Measurements from ENCODE around the gene SPAG16. TPM values are rescaled to one million over a fixed set of nuclear protein-coding genes. Genes with fewer than 3 reads are reported as not detected.
A peak's percentile ranks its signal among the peaks of the same experiment; 100 is the strongest.

The SPAG16 gene
- total and polyA plus RNA-seq, 2 experiments from 2014 or later: 28.9 to 30.7 TPM

- no peak overlapping the region for H3K27ac ChIP-seq
- 33 to 51% methylated on average over 1 of the region's 1 CpG for WGBS, 2 experiments (ENCODE audit: low coverage in 1 of 2, low lambda C conversion rate in 2 of 2, missing lambda C conversion rate in 2 of 2)
- no peaks in the 10 kb centered on the region for H3F3A ChIP-seq (ENCODE audit: insufficient read depth)
- H2AFZ ChIP-seq: no peak overlapping the region
- no peaks in the 10 kb centered on the region for H3K79me2 ChIP-seq (ENCODE audit: insufficient read depth)
- TF ChIP-seq EZH2phosphoT487 (IDR thresholded peaks at IDR 0.05; ENCODE audit: insufficient read depth, low read depth) (no peak), EZH2 (IDR thresholded peaks at IDR 0.05; ENCODE audit: insufficient read depth, poor library complexity, severe bottlenecking) (no peak)
- H3K9me3 ChIP-seq (ENCODE audit: low read depth): no peaks in the 10 kb centered on the region
- DNase-seq: no peak
- no peaks in the 10 kb centered on the region for H3K36me3 ChIP-seq (ENCODE audit: low read depth)
- H3K27me3 ChIP-seq (replicated peaks; ENCODE audit: insufficient read depth): no peaks in the 10 kb centered on the region; the same call in 1 of the 2 replicates
- H3K4me1 ChIP-seq (ENCODE audit: insufficient read depth): no peaks in the 10 kb centered on the region
- no peak overlapping the region for H3K4me3 ChIP-seq
- H3K9me2 ChIP-seq (ENCODE audit: insufficient read depth): no peaks in the 10 kb centered on the region
- H4K20me1 ChIP-seq (ENCODE audit: insufficient read depth): no peaks in the 10 kb centered on the region
- H3K4me2 ChIP-seq (ENCODE audit: unreplicated experiment): no peak overlapping the region
- H3K9ac ChIP-seq: no peak overlapping the region
- in situ Hi-C loops (cut with MboI): no loop called here
These were observed 1081.3 kb downstream of the SPAG16 start for GRCh38 chr2:214365549-214365948.

GRCh38 chr2:214367171-214367570 lies 1082.9 kb downstream of the SPAG16 start:
- H3K36me3 ChIP-seq (ENCODE audit: low read depth): no peaks in the 10 kb centered on the region
- H3K4me1 ChIP-seq (ENCODE audit: insufficient read depth): no peaks in the 10 kb centered on the region
- TF ChIP-seq EZH2phosphoT487 (IDR thresholded peaks at IDR 0.05; ENCODE audit: insufficient read depth, low read depth) (no peak), EZH2 (IDR thresholded peaks at IDR 0.05; ENCODE audit: insufficient read depth, poor library complexity, severe bottlenecking) (no peak)
- no peaks in the 10 kb centered on the region for H4K20me1 ChIP-seq (ENCODE audit: insufficient read depth)
- 30 to 31% methylated on average over 3 of the region's 3 CpGs for WGBS, 2 experiments (ENCODE audit: low coverage in 1 of 2, low lambda C conversion rate in 2 of 2, missing lambda C conversion rate in 2 of 2)
- no peaks in the 10 kb centered on the region; the same call in 1 of the 2 replicates for H3K27me3 ChIP-seq (replicated peaks; ENCODE audit: insufficient read depth)
- DNase-seq: no peak
- no peaks in the 10 kb centered on the region for H3K9me3 ChIP-seq (ENCODE audit: low read depth)
- H3F3A ChIP-seq (ENCODE audit: insufficient read depth): no peaks in the 10 kb centered on the region
- H3K9ac ChIP-seq: no peak overlapping the region
- no peak overlapping the region for H2AFZ ChIP-seq
- in situ Hi-C loops (cut with MboI): no loop called here
- no peak overlapping the region for H3K4me2 ChIP-seq (ENCODE audit: unreplicated experiment)
- H3K9me2 ChIP-seq (ENCODE audit: insufficient read depth): no peaks in the 10 kb centered on the region
- H3K27ac ChIP-seq: no peak overlapping the region
- no peak overlapping the region for H3K4me3 ChIP-seq
- H3K79me2 ChIP-seq (ENCODE audit: insufficient read depth): no peaks in the 10 kb centered on the region

DNA sequence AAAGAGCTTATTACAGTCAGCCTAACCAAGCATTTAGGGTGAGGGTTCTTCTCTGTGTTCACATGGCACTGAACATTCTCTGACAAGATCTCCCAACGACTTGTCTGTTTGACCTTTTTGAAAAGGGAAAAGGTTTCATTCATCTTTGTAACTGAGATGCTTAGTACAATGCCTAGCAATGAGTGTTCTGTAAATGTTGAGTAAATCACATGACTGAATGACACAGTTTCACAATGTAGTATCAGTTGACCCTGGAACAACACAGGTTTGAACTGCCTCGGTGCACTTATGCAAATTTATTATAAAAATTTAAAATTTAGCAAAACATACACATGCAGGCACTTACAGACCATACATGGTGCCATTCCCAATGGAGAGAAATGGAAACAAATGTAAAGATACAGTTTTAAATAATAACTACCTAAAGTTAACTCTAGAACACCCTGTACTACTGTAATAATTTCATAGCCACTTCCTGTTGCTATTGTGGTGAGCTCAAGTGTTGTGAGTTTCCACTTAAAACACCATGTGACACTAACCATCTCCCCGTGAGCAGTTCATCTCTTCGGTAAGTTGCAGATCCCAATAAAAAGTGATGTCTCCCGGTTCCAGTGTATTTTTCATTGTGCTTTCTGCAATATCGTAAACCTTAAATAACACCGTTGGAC lies 1092.5 kb downstream of the SPAG16 start:
- WGBS, 2 experiments (ENCODE audit: low coverage in 1 of 2, low lambda C conversion rate in 2 of 2, missing lambda C conversion rate in 2 of 2): 59 to 60% methylated on average over 7 of the region's 7 CpGs
- Histone ChIP-seq H3K79me2 (ENCODE audit: insufficient read depth) (no peaks in the 10 kb centered on the region), H3K9ac (no peak overlapping the region), H4K20me1 (ENCODE audit: insufficient read depth) (no peaks in the 10 kb centered on the region), H3K4me1 (ENCODE audit: insufficient read depth) (no peaks in the 10 kb centered on the region), H3K9me2 (ENCODE audit: insufficient read depth) (no peaks in the 10 kb centered on the region), H3K4me2 (ENCODE audit: unreplicated experiment) (no peak overlapping the region), H3K9me3 (ENCODE audit: low read depth) (no peaks in the 10 kb centered on the region), H3K36me3 (ENCODE audit: low read depth) (no peaks in the 10 kb centered on the region), H2AFZ (no peak overlapping the region), H3F3A (ENCODE audit: insufficient read depth) (no peaks in the 10 kb centered on the region), H3K27me3 (replicated peaks; ENCODE audit: insufficient read depth) (no peaks in the 10 kb centered on the region), H3K4me3 (no peak overlapping the region), H3K27ac (no peak overlapping the region)
- TF ChIP-seq EZH2phosphoT487 (IDR thresholded peaks at IDR 0.05; ENCODE audit: insufficient read depth, low read depth): no peak
- TF ChIP-seq EZH2 (IDR thresholded peaks at IDR 0.05; ENCODE audit: insufficient read depth, poor library complexity, severe bottlenecking): no peak
- in situ Hi-C loops (cut with MboI): no loop called here
- DNase-seq: no peak

DNA sequence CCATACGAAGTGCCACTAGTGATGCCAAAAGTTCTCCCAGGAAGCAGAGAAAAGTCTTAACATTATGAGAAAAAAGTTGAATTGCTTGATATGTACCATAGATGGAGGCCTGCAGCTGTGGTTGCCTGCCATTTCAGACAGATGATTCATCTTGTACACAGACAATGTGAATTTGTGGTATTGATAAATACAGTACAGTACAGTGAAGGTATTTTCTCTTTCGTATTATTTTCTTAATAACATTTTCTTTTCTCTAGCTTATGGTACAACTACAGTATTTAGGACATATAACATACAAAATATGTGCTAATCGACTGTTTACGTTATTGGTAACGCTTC lies 1093.0 kb downstream of the SPAG16 start:
- Histone ChIP-seq H3K4me1 (ENCODE audit: insufficient read depth) (no peaks in the 10 kb centered on the region), H4K20me1 (ENCODE audit: insufficient read depth) (no peaks in the 10 kb centered on the region), H3K36me3 (ENCODE audit: low read depth) (no peaks in the 10 kb centered on the region), H3K4me3 (no peak overlapping the region), H3K4me2 (ENCODE audit: unreplicated experiment) (no peak overlapping the region), H3K79me2 (ENCODE audit: insufficient read depth) (no peaks in the 10 kb centered on the region), H3F3A (ENCODE audit: insufficient read depth) (no peaks in the 10 kb centered on the region), H3K9me3 (ENCODE audit: low read depth) (no peaks in the 10 kb centered on the region), H3K27ac (no peak overlapping the region), H3K9ac (no peak overlapping the region), H3K27me3 (replicated peaks; ENCODE audit: insufficient read depth) (no peaks in the 10 kb centered on the region), H3K9me2 (ENCODE audit: insufficient read depth) (no peaks in the 10 kb centered on the region), H2AFZ (no peak overlapping the region)
- DNase-seq: peak; percentile 20
- TF ChIP-seq EZH2 (IDR thresholded peaks at IDR 0.05; ENCODE audit: insufficient read depth, poor library complexity, severe bottlenecking) (no peak), EZH2phosphoT487 (IDR thresholded peaks at IDR 0.05; ENCODE audit: insufficient read depth, low read depth) (no peak)
- WGBS, 2 experiments (ENCODE audit: low coverage in 1 of 2, low lambda C conversion rate in 2 of 2, missing lambda C conversion rate in 2 of 2): 58 to 61% methylated on average over 5 of the region's 5 CpGs
- in situ Hi-C loops (cut with MboI): no loop called here

Measured in GM23248 (cell line).